Ovary (tissue), 3 donors: ENCODE results near the gene CSNK1G2.

Source experiments
- EP300 ChIP-seq: sonication (generic); formaldehyde crosslinking; IDR thresholded peaks from one replicate; pipeline ENCODE4 v1.6.1; 2017; ENCODE audit warnings: antibody characterized with exemption
- POLR2A ChIP-seq: fragments of 450-650 bp; IDR thresholded peaks from one replicate; pipeline ENCODE4 v1.6.1; 2017; ENCODE audit warnings: antibody characterized with exemption, mild to moderate bottlenecking, moderate library complexity
- TF ChIP-seq, protein P1 (sequence below), 3 donors: fragments of 450-650 bp in 2 of 3; fragments of 200-600 bp in 1 of 3; IDR thresholded peaks; one replicate each; pipeline versions ENCODE4 v1.5.1 to v1.8.0; 2016 to 2022; ENCODE audit warnings: antibody characterized with exemption in 3 of 3, mild to moderate bottlenecking in 1 of 3
- donor health status: DM: no; HTN: no; CAD: no.

DNA sequence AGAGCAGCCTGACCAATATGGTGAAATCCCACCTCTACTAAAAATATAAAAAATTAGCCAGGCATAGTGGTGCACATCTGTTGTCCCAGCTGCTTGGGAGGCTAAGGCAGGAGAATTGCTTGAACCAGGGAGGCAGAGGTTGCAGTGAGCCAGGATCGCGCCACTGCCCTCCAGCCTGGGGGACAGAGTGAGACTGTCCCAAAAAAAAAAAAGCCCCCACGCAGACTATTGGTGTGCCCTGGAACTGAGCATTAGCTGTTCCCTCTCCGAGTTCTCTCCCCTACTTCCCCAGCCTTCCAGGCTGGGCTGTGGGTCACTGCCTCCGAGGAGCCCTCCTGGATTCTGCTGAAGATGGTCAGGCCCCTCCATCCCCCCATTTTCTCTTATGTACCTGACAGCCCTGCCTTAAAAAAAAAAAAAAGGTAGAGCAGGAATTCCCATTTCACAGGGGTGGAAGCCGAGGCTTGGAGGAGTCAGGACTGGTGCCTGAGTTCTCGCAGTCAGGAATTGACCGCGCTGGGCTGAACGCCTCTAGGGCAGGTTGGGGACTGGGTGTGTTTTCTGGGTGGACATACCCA lies 33.9 kb upstream of the CSNK1G2 start:
- TF ChIP-seq, protein P1, sequence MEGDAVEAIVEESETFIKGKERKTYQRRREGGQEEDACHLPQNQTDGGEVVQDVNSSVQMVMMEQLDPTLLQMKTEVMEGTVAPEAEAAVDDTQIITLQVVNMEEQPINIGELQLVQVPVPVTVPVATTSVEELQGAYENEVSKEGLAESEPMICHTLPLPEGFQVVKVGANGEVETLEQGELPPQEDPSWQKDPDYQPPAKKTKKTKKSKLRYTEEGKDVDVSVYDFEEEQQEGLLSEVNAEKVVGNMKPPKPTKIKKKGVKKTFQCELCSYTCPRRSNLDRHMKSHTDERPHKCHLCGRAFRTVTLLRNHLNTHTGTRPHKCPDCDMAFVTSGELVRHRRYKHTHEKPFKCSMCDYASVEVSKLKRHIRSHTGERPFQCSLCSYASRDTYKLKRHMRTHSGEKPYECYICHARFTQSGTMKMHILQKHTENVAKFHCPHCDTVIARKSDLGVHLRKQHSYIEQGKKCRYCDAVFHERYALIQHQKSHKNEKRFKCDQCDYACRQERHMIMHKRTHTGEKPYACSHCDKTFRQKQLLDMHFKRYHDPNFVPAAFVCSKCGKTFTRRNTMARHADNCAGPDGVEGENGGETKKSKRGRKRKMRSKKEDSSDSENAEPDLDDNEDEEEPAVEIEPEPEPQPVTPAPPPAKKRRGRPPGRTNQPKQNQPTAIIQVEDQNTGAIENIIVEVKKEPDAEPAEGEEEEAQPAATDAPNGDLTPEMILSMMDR (IDR thresholded peaks at IDR 0.05) = no peak
- TF ChIP-seq POLR2A (no peak), EP300 (no peak)
